T-helper 2 cell treated with Interferon-gamma antibody and Interleukin-4, amounts not matched to agents 100 ng/mL and 5 ng/mL, for 36 hours (primary cell): ENCODE data around the gene SSTR1. TPM values are rescaled to one million over a fixed set of nuclear protein-coding genes. Genes with fewer than 3 reads are reported as not detected.
"Not testable (repeated sequence)": the region's sequence is repeated elsewhere in the genome, so short reads cannot be mapped to it uniquely, and the experiment has no call there.

Experiments used
- intact Hi-C: fragments of 100-400 bp; cut with micrococcal nuclease; formaldehyde crosslinking; loops from one replicate; pipeline ENCODE4 v1.15.1; 2023
- total RNA-seq: library from RNA; stranded (reverse); gene quantifications from 2 replicates; pipeline ENCODE4 v1.2.3, GENCODE V29; 2022

Gene SSTR1
- not detected in 2 replicates for total RNA-seq

GRCh38 chr14:38207736-38208617, at the start of gene SSTR1:
TSS of gene SSTR1 (plus strand) at chr14:38207904. CDS start at chr14:38209390, 1,486 bp downstream.
- intact Hi-C loops, result no loop called here

- intact Hi-C loops, result no loop called here
Observed at GRCh38 chr14:38158468-38158867, 49.2 kb upstream of the SSTR1 start.

- intact Hi-C loops, result no loop called here
Observed at GRCh38 chr14:38168416-38168815, 39.3 kb upstream of the SSTR1 start.

GRCh38 chr14:38171197-38171596, 36.5 kb upstream of the SSTR1 start:
- intact Hi-C loops, result no loop called here

GRCh38 chr14:38174711-38175110, 33.0 kb upstream of the SSTR1 start:
- intact Hi-C loops, result no loop called here

- intact Hi-C loops, result no loop called here
Observed at GRCh38 chr14:38175658-38176057, 32.0 kb upstream of the SSTR1 start.

GRCh38 chr14:38176379-38176778, 31.3 kb upstream of the SSTR1 start:
- intact Hi-C loops, result no loop called here

- intact Hi-C loops, result no loop called here
Observed at GRCh38 chr14:38184132-38184531, 23.6 kb upstream of the SSTR1 start.

GRCh38 chr14:38185671-38186070, 22.0 kb upstream of the SSTR1 start:
- intact Hi-C loops, result no loop called here

GRCh38 chr14:38186216-38186615, 21.5 kb upstream of the SSTR1 start:
- intact Hi-C loops, result no loop called here

GRCh38 chr14:38187528-38187927, 20.2 kb upstream of the SSTR1 start:
- intact Hi-C loops, result no loop called here

GRCh38 chr14:38189930-38190726, 17.6 kb upstream of the SSTR1 start:
- intact Hi-C loops, result no loop called here

GRCh38 chr14:38190846-38191245, 16.9 kb upstream of the SSTR1 start:
- intact Hi-C loops, result not testable (repeated sequence)

GRCh38 chr14:38191491-38191890, 16.2 kb upstream of the SSTR1 start:
- intact Hi-C loops, result not testable (repeated sequence)

- intact Hi-C loops, result no loop called here
Observed at GRCh38 chr14:38197001-38197783, 10.5 kb upstream of the SSTR1 start.

GRCh38 chr14:38197784-38198335, 9.8 kb upstream of the SSTR1 start:
- intact Hi-C loops, result no loop called here

GRCh38 chr14:38198425-38198824, 9.3 kb upstream of the SSTR1 start:
- intact Hi-C loops, result no loop called here

- intact Hi-C loops, result no loop called here
Observed at GRCh38 chr14:38199076-38199475, 8.6 kb upstream of the SSTR1 start.

- intact Hi-C loops, result no loop called here
Observed at GRCh38 chr14:38199739-38200138, 8.0 kb upstream of the SSTR1 start.

- intact Hi-C loops, result no loop called here
Observed at GRCh38 chr14:38201137-38201828, 6.4 kb upstream of the SSTR1 start.
